ENCODE results near the gene TMC5.
"Not testable (repeated sequence)": the region's sequence is repeated elsewhere in the genome, so short reads cannot be mapped to it uniquely, and the experiment has no call there.

TMC5 gene, protein sequence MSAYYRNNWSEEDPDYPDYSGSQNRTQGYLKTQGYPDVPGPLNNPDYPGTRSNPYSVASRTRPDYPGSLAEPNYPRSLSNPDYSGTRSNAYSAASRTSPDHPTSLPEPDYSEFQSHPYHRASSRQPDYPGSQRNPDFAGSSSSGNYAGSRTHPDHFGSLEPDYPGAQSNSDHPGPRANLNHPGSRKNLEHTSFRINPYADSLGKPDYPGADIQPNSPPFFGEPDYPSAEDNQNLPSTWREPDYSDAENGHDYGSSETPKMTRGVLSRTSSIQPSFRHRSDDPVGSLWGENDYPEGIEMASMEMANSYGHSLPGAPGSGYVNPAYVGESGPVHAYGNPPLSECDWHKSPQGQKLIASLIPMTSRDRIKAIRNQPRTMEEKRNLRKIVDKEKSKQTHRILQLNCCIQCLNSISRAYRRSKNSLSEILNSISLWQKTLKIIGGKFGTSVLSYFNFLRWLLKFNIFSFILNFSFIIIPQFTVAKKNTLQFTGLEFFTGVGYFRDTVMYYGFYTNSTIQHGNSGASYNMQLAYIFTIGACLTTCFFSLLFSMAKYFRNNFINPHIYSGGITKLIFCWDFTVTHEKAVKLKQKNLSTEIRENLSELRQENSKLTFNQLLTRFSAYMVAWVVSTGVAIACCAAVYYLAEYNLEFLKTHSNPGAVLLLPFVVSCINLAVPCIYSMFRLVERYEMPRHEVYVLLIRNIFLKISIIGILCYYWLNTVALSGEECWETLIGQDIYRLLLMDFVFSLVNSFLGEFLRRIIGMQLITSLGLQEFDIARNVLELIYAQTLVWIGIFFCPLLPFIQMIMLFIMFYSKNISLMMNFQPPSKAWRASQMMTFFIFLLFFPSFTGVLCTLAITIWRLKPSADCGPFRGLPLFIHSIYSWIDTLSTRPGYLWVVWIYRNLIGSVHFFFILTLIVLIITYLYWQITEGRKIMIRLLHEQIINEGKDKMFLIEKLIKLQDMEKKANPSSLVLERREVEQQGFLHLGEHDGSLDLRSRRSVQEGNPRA

DNA sequence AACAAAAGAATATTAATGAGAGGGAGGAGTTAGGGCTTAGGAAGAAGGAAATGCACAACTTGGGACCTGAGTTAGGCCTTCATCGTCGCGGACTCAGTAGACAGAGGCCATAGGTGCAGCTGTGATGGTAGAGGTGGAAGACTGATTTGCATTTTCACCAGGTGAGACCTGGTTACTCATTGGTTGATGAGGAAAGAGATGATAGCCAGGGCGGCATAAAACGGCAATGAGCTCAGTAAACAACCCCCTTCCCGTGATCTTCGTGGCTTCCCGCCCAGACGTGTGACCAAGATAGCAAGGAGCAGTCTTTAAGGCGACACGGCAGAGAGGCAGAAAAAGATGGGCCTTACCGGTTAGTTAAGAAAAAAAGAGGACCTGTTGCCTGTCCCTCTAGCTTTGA, at the start of gene TMC5:
TMC5 (plus strand) TSS at position 244 of the 400 bp plus-strand sequence. CDS start 22,156 bp downstream, outside the sequence.
- H3K4me3 ChIP-seq (ENCODE audit: low read length) = no peak within 1 kb of the TSS
- TF ChIP-seq, protein P1, sequence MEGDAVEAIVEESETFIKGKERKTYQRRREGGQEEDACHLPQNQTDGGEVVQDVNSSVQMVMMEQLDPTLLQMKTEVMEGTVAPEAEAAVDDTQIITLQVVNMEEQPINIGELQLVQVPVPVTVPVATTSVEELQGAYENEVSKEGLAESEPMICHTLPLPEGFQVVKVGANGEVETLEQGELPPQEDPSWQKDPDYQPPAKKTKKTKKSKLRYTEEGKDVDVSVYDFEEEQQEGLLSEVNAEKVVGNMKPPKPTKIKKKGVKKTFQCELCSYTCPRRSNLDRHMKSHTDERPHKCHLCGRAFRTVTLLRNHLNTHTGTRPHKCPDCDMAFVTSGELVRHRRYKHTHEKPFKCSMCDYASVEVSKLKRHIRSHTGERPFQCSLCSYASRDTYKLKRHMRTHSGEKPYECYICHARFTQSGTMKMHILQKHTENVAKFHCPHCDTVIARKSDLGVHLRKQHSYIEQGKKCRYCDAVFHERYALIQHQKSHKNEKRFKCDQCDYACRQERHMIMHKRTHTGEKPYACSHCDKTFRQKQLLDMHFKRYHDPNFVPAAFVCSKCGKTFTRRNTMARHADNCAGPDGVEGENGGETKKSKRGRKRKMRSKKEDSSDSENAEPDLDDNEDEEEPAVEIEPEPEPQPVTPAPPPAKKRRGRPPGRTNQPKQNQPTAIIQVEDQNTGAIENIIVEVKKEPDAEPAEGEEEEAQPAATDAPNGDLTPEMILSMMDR (conservative IDR thresholded peaks at IDR 0.05; ENCODE audit: low read length) = no peak
- no peak for DNase-seq (ENCODE audit: low read depth)

DNA sequence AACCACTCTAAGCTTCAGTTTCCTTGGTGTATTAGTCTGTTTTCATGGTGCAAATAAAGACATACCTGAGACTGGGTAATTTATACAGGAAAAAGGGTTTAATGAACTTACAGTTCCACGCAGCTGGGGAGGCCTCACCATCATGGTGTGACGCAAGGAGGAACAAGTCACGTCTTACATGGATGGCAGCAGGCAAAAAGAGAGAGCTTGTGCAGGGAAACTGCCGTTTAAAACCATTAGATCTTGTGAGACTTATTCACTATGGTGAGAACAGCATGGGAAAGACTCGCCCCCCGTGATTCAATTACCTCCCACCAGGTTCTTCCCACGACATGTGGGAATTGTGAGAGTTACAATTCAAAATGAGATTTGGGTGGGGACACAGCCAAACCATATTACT, 45.1 kb upstream of the TMC5 start:
- not testable (repeated sequence) for DNase-seq (ENCODE audit: low read depth)

DNA sequence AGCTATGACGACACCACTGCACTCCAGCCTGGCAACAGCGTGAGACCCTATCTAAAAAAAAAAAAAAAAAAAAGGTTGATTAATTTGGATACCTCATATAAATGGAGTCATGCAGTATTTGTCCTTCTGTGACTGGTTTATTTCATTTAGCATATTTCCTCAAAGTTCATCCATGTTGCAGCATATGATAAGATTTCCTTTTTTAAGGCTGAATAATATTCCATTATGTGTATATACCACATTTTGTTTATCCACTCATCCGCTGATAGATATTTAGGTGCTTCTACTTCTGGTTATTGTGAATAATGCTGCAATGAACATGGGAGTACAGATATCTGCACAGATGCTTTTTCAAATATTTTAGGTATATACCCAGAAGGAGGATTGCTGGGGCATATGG, 43.3 kb upstream of the TMC5 start:
- H3K4me3 ChIP-seq (ENCODE audit: low read length) = no peak overlapping the region
- TF ChIP-seq, protein P1 (conservative IDR thresholded peaks at IDR 0.05; ENCODE audit: low read length) = no peak
- DNase-seq (ENCODE audit: low read depth) = no peak

More for the DNA sequence above, 45.1 kb upstream of the TMC5 start:
- not testable (repeated sequence) for H3K4me3 ChIP-seq (ENCODE audit: low read length)

DNA sequence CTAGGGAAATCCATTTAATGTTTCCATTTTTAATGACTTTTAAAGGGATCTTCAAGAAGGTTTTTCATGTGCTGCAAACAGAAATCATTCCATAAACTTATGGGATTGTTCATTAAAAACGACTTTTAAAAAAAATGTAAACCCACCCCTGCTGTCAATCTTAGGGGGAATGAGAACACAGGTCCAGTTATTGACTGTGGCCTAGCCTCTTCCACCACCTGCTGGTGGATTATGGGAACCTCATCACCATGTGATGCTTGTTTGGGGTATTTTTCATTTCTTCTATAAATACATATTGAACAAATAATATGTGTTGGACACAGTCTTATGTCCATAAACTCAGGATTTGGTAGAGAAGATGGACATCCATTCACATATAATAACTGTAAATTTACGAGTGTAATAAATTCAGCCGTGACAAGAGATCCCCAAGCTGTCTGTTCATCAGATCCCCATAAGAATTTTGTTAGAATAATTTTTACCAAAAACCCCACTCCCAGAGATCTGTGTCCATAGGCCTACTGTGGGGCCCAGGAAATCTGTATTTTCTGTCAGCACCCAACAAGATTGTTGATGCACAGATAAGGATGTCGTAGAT, 42.0 kb upstream of the TMC5 start:
- peak; percentile 38 for DNase-seq (ENCODE audit: low read depth)
- TF ChIP-seq, protein P1 (conservative IDR thresholded peaks at IDR 0.05; ENCODE audit: low read length) = peak; percentile 93
- H3K4me3 ChIP-seq (ENCODE audit: low read length) = no peak overlapping the region

DNA sequence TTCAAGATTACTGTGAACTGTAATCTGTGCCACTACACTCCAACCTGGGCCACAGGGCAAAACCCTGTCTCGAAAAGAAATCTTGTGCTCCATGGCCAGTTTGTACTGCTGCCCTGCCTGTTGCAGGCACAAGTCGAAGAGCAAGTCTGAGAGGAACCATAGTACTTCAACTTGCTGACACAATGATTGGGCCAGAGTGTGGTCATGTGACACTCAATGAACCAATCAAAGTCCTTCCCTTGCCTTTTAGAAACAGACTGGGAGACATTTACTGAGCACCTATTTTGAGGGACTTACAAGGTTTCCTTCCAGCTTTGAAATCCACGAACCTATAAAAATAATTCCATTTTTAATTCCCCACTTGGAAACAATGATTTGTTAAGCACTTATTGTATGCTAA, 39.8 kb upstream of the TMC5 start:
- TF ChIP-seq, protein P1 (conservative IDR thresholded peaks at IDR 0.05; ENCODE audit: low read length) = no peak
- no peak for DNase-seq (ENCODE audit: low read depth)

DNA sequence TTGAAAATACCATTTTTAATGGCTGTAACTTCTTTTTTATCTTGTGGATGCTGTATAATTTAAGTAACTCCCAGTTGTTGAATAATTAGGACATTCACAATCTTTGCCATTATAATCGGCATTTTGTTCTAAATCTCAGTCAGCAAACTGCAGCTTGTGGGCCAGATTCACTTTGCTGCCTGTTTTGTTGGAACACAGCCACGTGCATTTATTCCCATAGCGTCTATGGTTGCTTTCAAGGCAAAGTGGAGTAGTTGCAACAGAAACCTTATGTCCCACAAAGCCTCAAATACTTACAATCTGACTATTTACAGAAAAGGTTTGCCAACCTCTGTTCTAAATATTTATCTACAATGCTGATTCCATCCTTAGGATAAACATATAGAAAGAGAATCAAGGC, 39.2 kb upstream of the TMC5 start:
- TF ChIP-seq, protein P1 (conservative IDR thresholded peaks at IDR 0.05; ENCODE audit: low read length) = no peak
- DNase-seq (ENCODE audit: low read depth) = no peak
- no peak overlapping the region for H3K4me3 ChIP-seq (ENCODE audit: low read length)

More for the DNA sequence above, 39.8 kb upstream of the TMC5 start:
- H3K4me3 ChIP-seq (ENCODE audit: low read length) = no peak overlapping the region

DNA sequence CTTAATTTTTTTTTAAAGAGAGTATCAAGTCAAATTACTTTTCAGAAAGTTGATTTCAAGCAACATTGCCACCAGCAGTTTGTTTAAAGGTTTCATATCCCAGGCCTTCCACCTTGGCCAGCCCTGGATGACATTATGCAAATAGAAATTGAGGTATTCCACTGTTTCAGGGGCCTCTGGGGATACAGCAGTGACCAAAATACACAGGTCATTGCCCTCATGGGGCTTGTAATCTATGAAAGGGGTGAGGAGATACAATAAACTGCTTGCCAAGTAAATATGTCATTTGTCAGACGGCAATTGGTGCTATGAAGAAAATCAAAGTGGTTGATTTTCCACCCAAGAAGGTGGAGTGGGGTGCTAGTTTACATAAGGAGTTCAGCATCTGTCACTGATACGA, 37.8 kb upstream of the TMC5 start:
- DNase-seq (ENCODE audit: low read depth) = no peak
- TF ChIP-seq, protein P1 (conservative IDR thresholded peaks at IDR 0.05; ENCODE audit: low read length) = no peak
- no peak overlapping the region for H3K4me3 ChIP-seq (ENCODE audit: low read length)

All from AG10803 (cell line).